GM12878 (cell line): Measurements from ENCODE around the gene RIN1. TPM values are rescaled to one million over a fixed set of nuclear protein-coding genes. Genes with fewer than 3 reads are reported as not detected.

Experiments used
- BMI1 ChIP-seq: fragments of 450-650 bp; IDR thresholded peaks from 2 replicates; pipeline ENCODE4 v1.6.1; 2016; ENCODE audit warnings: mild to moderate bottlenecking, moderate library complexity, borderline replicate concordance
- CHD1 ChIP-seq: IDR thresholded peaks from 2 replicates; pipeline ENCODE4 v1.6.1; 2012; ENCODE audit warnings: low read depth, low read length, improper control_type of control experiment
- EGR1 ChIP-seq, 2 experiments: IDR thresholded peaks; 1 replicate in 1 of 2; 2 replicates in 1 of 2; pipeline ENCODE4 v1.6.1; 2011 to 2012; ENCODE audit warnings: low read depth in 2 of 2, low read length in 2 of 2, borderline replicate concordance in 1 of 2, mild to moderate bottlenecking in 1 of 2, moderate library complexity in 1 of 2
- IRF4 ChIP-seq: IDR thresholded peaks from 2 replicates; pipeline ENCODE4 v1.6.1; 2011; ENCODE audit warnings: low read depth, low read length
- JUNB ChIP-seq: IDR thresholded peaks from 2 replicates; pipeline ENCODE4 v1.6.1; 2016; ENCODE audit warnings: antibody characterized with exemption, mild to moderate bottlenecking
- NFIC ChIP-seq: IDR thresholded peaks from 2 replicates; pipeline ENCODE4 v1.6.1; 2012; ENCODE audit warnings: low read depth, mild to moderate bottlenecking, inconsistent platforms, low read length, moderate library complexity
- ZNF384 ChIP-seq: IDR thresholded peaks from 2 replicates; pipeline ENCODE4 v1.6.1; 2012; ENCODE audit warnings: low read depth, mild to moderate bottlenecking, low read length, improper control_type of control experiment, borderline replicate concordance
- polyA plus RNA-seq, 11 experiments: library from polyadenylated mRNA; depleted of rRNA in 4 of 11; unstranded in 6 of 11; stranded (reverse) in 5 of 11; fragments of >200 nt; fragmentation: Nextera tagmentation in 4 of 11; fragmentation: Illumina TruSeq in 1 of 11; extraction: Ambion mirVana in 4 of 11; extraction: Trizol in 1 of 11; gene quantifications; 1 replicate in 1 of 11; 2 replicates in 10 of 11; pipeline versions ENCODE4 v1.2.1 to v1.2.3, GENCODE V29; 2011 to 2016; ENCODE audit warnings: inconsistent platforms in 2 of 11, missing spikeins in 2 of 11, low read depth in 1 of 11
- total RNA-seq, 4 experiments: library from RNA; depleted of rRNA in 3 of 4; stranded (reverse); fragments of >200 nt in 3 of 4; fragmentation: Illumina TruSeq in 1 of 4; extraction: Trizol in 1 of 4; gene quantifications; 2 replicates each; pipeline versions ENCODE4 v1.2.1 to v1.2.3, GENCODE V29; 2013 to 2021
- TF ChIP-seq, protein P1 (sequence below): fragments of 450-650 bp; IDR thresholded peaks from 2 replicates; pipeline ENCODE4 v1.6.1; 2016; ENCODE audit warnings: mild to moderate bottlenecking, moderate library complexity, borderline replicate concordance
- TF ChIP-seq, protein P2 (sequence below): IDR thresholded peaks from 2 replicates; pipeline ENCODE4 v1.6.1; 2011; ENCODE audit warnings: borderline replicate concordance, low read depth, mild to moderate bottlenecking, moderate library complexity, mixed read lengths, low read length; ENCODE audit not compliant: insufficient read depth; ENCODE audit errors: extremely low read length
- TF ChIP-seq, protein P3 (sequence below): fragments of 450-650 bp; IDR thresholded peaks from 2 replicates; pipeline ENCODE4 v1.6.1; 2017; ENCODE audit warnings: mild to moderate bottlenecking, moderate library complexity
- TF ChIP-seq, protein P4 (sequence below): fragments of 450-650 bp; conservative IDR thresholded peaks from 2 replicates; pipeline ENCODE4 v1.6.1; 2017; ENCODE audit warnings: mild to moderate bottlenecking, moderate library complexity
- TF ChIP-seq, protein P5 (sequence below): fragments of 450-650 bp; IDR thresholded peaks from 2 replicates; pipeline ENCODE4 v1.6.1; 2016; ENCODE audit warnings: mild to moderate bottlenecking

RIN1 gene
- total and polyA plus RNA-seq, 10 of the 15 experiments (the other 5 are each of a cell fraction or from before 2014, with no cell fraction given) = 0.04 to 0.69 (median 0.22) TPM; not detected in 1

DNA sequence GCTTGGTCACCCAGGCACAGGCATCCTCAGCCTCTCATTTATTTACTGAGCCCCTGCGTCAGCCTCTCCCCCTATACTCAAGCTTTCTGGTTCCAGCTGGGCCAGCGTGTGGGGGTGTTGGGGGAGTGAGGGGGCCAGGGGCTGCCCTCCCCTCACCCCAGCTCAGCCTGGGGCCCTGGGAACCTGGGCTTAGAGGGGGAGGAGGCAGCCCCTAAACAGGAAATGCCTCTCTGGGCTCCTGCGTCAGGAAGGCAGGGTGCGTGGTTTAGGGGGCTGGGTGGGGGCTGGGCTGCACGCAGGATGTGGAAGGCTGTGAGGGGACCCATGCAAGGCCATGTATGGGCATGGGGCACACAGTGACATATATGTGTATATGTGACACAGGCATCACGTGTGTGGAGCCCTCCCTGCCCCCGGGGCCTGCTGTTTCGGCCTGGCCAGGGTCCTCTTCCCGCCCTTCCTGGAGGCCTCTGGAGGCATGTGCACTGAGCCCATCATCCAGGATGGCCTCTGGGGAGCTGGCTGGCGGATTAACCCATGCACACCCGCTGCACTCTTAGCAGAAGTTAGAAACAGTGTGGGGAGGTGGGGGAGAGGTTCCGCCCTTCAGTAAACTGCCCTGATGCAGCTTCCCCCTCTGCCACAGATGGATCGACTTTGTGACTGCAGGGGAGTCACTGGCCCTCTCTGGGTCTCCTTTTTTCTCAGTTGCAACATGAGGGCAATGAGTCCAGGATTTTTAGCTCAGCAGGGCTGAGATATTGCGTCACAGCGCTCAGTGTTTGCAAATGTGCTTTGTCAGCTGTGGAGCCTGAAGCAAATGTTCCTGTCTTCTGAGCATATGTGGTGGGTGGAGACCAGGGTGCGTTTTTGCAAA lies 18.3 kb downstream of the RIN1 start (continued):
- TF ChIP-seq, protein P1, sequence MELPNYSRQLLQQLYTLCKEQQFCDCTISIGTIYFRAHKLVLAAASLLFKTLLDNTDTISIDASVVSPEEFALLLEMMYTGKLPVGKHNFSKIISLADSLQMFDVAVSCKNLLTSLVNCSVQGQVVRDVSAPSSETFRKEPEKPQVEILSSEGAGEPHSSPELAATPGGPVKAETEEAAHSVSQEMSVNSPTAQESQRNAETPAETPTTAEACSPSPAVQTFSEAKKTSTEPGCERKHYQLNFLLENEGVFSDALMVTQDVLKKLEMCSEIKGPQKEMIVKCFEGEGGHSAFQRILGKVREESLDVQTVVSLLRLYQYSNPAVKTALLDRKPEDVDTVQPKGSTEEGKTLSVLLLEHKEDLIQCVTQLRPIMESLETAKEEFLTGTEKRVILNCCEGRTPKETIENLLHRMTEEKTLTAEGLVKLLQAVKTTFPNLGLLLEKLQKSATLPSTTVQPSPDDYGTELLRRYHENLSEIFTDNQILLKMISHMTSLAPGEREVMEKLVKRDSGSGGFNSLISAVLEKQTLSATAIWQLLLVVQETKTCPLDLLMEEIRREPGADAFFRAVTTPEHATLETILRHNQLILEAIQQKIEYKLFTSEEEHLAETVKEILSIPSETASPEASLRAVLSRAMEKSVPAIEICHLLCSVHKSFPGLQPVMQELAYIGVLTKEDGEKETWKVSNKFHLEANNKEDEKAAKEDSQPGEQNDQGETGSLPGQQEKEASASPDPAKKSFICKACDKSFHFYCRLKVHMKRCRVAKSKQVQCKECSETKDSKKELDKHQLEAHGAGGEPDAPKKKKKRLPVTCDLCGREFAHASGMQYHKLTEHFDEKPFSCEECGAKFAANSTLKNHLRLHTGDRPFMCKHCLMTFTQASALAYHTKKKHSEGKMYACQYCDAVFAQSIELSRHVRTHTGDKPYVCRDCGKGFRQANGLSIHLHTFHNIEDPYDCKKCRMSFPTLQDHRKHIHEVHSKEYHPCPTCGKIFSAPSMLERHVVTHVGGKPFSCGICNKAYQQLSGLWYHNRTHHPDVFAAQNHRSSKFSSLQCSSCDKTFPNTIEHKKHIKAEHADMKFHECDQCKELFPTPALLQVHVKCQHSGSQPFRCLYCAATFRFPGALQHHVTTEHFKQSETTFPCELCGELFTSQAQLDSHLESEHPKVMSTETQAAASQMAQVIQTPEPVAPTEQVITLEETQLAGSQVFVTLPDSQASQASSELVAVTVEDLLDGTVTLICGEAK = no peak
- TF ChIP-seq BMI1 (no peak), IRF4 (no peak), EGR1 (IDR thresholded peaks at IDR 0.05; ENCODE audit: borderline replicate concordance in 1 of 2, low read depth in 2 of 2, low read length in 2 of 2) (no peak), CHD1 (no peak), JUNB (no peak), NFIC (no peak), ZNF384 (no peak)
- TF ChIP-seq, protein P2, sequence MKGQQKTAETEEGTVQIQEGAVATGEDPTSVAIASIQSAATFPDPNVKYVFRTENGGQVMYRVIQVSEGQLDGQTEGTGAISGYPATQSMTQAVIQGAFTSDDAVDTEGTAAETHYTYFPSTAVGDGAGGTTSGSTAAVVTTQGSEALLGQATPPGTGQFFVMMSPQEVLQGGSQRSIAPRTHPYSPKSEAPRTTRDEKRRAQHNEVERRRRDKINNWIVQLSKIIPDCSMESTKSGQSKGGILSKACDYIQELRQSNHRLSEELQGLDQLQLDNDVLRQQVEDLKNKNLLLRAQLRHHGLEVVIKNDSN = peak; percentile 73
- TF ChIP-seq, protein P3, sequence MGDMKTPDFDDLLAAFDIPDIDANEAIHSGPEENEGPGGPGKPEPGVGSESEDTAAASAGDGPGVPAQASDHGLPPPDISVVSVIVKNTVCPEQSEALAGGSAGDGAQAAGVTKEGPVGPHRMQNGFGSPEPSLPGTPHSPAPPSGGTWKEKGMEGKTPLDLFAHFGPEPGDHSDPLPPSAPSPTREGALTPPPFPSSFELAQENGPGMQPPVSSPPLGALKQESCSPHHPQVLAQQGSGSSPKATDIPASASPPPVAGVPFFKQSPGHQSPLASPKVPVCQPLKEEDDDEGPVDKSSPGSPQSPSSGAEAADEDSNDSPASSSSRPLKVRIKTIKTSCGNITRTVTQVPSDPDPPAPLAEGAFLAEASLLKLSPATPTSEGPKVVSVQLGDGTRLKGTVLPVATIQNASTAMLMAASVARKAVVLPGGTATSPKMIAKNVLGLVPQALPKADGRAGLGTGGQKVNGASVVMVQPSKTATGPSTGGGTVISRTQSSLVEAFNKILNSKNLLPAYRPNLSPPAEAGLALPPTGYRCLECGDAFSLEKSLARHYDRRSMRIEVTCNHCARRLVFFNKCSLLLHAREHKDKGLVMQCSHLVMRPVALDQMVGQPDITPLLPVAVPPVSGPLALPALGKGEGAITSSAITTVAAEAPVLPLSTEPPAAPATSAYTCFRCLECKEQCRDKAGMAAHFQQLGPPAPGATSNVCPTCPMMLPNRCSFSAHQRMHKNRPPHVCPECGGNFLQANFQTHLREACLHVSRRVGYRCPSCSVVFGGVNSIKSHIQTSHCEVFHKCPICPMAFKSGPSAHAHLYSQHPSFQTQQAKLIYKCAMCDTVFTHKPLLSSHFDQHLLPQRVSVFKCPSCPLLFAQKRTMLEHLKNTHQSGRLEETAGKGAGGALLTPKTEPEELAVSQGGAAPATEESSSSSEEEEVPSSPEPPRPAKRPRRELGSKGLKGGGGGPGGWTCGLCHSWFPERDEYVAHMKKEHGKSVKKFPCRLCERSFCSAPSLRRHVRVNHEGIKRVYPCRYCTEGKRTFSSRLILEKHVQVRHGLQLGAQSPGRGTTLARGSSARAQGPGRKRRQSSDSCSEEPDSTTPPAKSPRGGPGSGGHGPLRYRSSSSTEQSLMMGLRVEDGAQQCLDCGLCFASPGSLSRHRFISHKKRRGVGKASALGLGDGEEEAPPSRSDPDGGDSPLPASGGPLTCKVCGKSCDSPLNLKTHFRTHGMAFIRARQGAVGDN = no peak
- TF ChIP-seq, protein P4, sequence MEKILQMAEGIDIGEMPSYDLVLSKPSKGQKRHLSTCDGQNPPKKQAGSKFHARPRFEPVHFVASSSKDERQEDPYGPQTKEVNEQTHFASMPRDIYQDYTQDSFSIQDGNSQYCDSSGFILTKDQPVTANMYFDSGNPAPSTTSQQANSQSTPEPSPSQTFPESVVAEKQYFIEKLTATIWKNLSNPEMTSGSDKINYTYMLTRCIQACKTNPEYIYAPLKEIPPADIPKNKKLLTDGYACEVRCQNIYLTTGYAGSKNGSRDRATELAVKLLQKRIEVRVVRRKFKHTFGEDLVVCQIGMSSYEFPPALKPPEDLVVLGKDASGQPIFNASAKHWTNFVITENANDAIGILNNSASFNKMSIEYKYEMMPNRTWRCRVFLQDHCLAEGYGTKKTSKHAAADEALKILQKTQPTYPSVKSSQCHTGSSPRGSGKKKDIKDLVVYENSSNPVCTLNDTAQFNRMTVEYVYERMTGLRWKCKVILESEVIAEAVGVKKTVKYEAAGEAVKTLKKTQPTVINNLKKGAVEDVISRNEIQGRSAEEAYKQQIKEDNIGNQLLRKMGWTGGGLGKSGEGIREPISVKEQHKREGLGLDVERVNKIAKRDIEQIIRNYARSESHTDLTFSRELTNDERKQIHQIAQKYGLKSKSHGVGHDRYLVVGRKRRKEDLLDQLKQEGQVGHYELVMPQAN = no peak
- TF ChIP-seq, protein P5, sequence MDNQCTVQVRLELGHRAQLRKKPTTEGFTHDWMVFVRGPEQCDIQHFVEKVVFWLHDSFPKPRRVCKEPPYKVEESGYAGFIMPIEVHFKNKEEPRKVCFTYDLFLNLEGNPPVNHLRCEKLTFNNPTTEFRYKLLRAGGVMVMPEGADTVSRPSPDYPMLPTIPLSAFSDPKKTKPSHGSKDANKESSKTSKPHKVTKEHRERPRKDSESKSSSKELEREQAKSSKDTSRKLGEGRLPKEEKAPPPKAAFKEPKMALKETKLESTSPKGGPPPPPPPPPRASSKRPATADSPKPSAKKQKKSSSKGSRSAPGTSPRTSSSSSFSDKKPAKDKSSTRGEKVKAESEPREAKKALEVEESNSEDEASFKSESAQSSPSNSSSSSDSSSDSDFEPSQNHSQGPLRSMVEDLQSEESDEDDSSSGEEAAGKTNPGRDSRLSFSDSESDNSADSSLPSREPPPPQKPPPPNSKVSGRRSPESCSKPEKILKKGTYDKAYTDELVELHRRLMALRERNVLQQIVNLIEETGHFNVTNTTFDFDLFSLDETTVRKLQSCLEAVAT = no peak
